Measurements from ENCODE around the gene LINC00305.

LINC00305 gene

GRCh38 chr18:64111950-64112349, 36.9 kb downstream of the LINC00305 start:
- Histone ChIP-seq H2BK5ac (ENCODE audit: low read length) (no peak overlapping the region), H3K36me3 (replicated peaks in 1 of 2; ENCODE audit: control insufficient read depth in 2 of 2, insufficient read depth in 2 of 2, low read length in 2 of 2) (no peaks in the 10 kb centered on the region), H2BK12ac (ENCODE audit: low read length) (no peak overlapping the region), H2AFZ (ENCODE audit: low read length) (no peak overlapping the region), H3K4me1 (ENCODE audit: control insufficient read depth in 2 of 2, insufficient read depth in 1 of 2, low read depth in 1 of 2, low read length in 2 of 2) (peaks cover 0 to 5% of the 10 kb centered on the region in 2 donors), H2AK5ac (ENCODE audit: low read depth, low read length) (no peak overlapping the region), H3K14ac (ENCODE audit: low read length) (no peak overlapping the region), H3K9me3 (replicated peaks in 1 of 2; ENCODE audit: control insufficient read depth in 2 of 2, insufficient read depth in 1 of 2, low read depth in 1 of 2, low read length in 2 of 2) (no peaks in the 10 kb centered on the region), H4K91ac (ENCODE audit: low read depth, low read length, poor library complexity) (no peak overlapping the region), H3K4ac (ENCODE audit: low read length) (no peak overlapping the region), H3K27ac (replicated peaks; ENCODE audit: low read length) (no peak overlapping the region), H3K23ac (ENCODE audit: low read depth, low read length, poor library complexity) (no peak overlapping the region), H3K4me3 (ENCODE audit: low read length in 2 of 2) (no peak overlapping the region), H2BK120ac (ENCODE audit: low read depth, low read length) (no peak overlapping the region), H3K18ac (ENCODE audit: low read length) (no peak overlapping the region), H3K27me3 (ENCODE audit: control insufficient read depth in 3 of 3, insufficient read depth in 3 of 3, low read depth in 1 of 3, low read length in 3 of 3) (no peaks in the 10 kb centered on the region), H3K79me1 (ENCODE audit: low read depth, low read length) (no peaks in the 10 kb centered on the region), H4K8ac (ENCODE audit: low read depth, low read length) (no peak overlapping the region), H3K4me2 (ENCODE audit: insufficient read depth, low read length, poor library complexity, severe bottlenecking) (no peak overlapping the region), H2BK15ac (ENCODE audit: low read length) (no peak overlapping the region), H3K9ac (ENCODE audit: low read depth, low read length, poor library complexity) (no peak overlapping the region)
- no CpG with 5 or more reads among the region's 9 CpGs for WGBS, 2 donors (ENCODE audit: extremely low coverage in 2 of 2, insufficient read length in 2 of 2, insufficient replicate concordance in 1 of 2)
- DNase-seq (ENCODE audit: low spot score), result no peak

GRCh38 chr18:64110692-64111480, 38.0 kb downstream of the LINC00305 start:
- no peak for DNase-seq (ENCODE audit: low spot score)
- Histone ChIP-seq H3K9ac (ENCODE audit: low read depth, low read length, poor library complexity) (no peak overlapping the region), H3K79me1 (ENCODE audit: low read depth, low read length) (no peaks in the 10 kb centered on the region), H3K4me2 (ENCODE audit: insufficient read depth, low read length, poor library complexity, severe bottlenecking) (no peak overlapping the region), H3K23ac (ENCODE audit: low read depth, low read length, poor library complexity) (no peak overlapping the region), H3K4me1 (ENCODE audit: control insufficient read depth in 2 of 2, insufficient read depth in 1 of 2, low read depth in 1 of 2, low read length in 2 of 2) (no peaks in the 10 kb centered on the region), H2BK12ac (ENCODE audit: low read length) (no peak overlapping the region), H2BK120ac (ENCODE audit: low read depth, low read length) (no peak overlapping the region), H2BK5ac (ENCODE audit: low read length) (no peak overlapping the region), H3K27ac (replicated peaks; ENCODE audit: low read length) (no peak overlapping the region), H3K4me3 (ENCODE audit: low read length in 2 of 2) (no peak overlapping the region), H3K4ac (ENCODE audit: low read length) (no peak overlapping the region), H4K91ac (ENCODE audit: low read depth, low read length, poor library complexity) (no peak overlapping the region), H3K27me3 (ENCODE audit: control insufficient read depth in 3 of 3, insufficient read depth in 3 of 3, low read depth in 1 of 3, low read length in 3 of 3) (no peaks in the 10 kb centered on the region), H3K18ac (ENCODE audit: low read length) (no peak overlapping the region), H3K36me3 (replicated peaks in 1 of 2; ENCODE audit: control insufficient read depth in 2 of 2, insufficient read depth in 2 of 2, low read length in 2 of 2) (no peaks in the 10 kb centered on the region), H2AK5ac (ENCODE audit: low read depth, low read length) (no peak overlapping the region), H2AFZ (ENCODE audit: low read length) (no peak overlapping the region), H3K9me3 (replicated peaks in 1 of 2; ENCODE audit: control insufficient read depth in 2 of 2, insufficient read depth in 1 of 2, low read depth in 1 of 2, low read length in 2 of 2) (no peaks in the 10 kb centered on the region), H3K14ac (ENCODE audit: low read length) (no peak overlapping the region), H4K8ac (ENCODE audit: low read depth, low read length) (no peak overlapping the region), H2BK15ac (ENCODE audit: low read length) (no peak overlapping the region)
- no CpG with 5 or more reads among the region's 7 CpGs for WGBS, 2 donors (ENCODE audit: extremely low coverage in 2 of 2, insufficient read length in 2 of 2, insufficient replicate concordance in 1 of 2)

- H3K4me1 ChIP-seq (ENCODE audit: control insufficient read depth in 2 of 2, insufficient read depth in 1 of 2, low read depth in 1 of 2, low read length in 2 of 2), result no peaks in the 10 kb centered on the region
- H2AFZ ChIP-seq (ENCODE audit: low read length), result no peak overlapping the region
- H4K91ac ChIP-seq (ENCODE audit: low read depth, low read length, poor library complexity), result no peak overlapping the region
- H4K8ac ChIP-seq (ENCODE audit: low read depth, low read length), result no peak overlapping the region
- no peak overlapping the region for H3K14ac ChIP-seq (ENCODE audit: low read length)
- WGBS, 2 donors (ENCODE audit: extremely low coverage in 2 of 2, insufficient read length in 2 of 2, insufficient replicate concordance in 1 of 2), result no CpG with 5 or more reads among the region's 4 CpGs
- H2BK15ac ChIP-seq (ENCODE audit: low read length), result no peak overlapping the region
- no peak overlapping the region for H2BK5ac ChIP-seq (ENCODE audit: low read length)
- no peaks in the 10 kb centered on the region for H3K36me3 ChIP-seq (replicated peaks in 1 of 2; ENCODE audit: control insufficient read depth in 2 of 2, insufficient read depth in 2 of 2, low read length in 2 of 2)
- H2AK5ac ChIP-seq (ENCODE audit: low read depth, low read length), result no peak overlapping the region
- H3K4me2 ChIP-seq (ENCODE audit: insufficient read depth, low read length, poor library complexity, severe bottlenecking), result no peak overlapping the region
- no peak overlapping the region for H3K4ac ChIP-seq (ENCODE audit: low read length)
- H2BK12ac ChIP-seq (ENCODE audit: low read length), result no peak overlapping the region
- no peak overlapping the region for H3K4me3 ChIP-seq (ENCODE audit: low read length in 2 of 2)
- no peak overlapping the region for H3K18ac ChIP-seq (ENCODE audit: low read length)
- no peak for DNase-seq (ENCODE audit: low spot score)
- no peak overlapping the region for H2BK120ac ChIP-seq (ENCODE audit: low read depth, low read length)
- no peaks in the 10 kb centered on the region for H3K27me3 ChIP-seq (ENCODE audit: control insufficient read depth in 3 of 3, insufficient read depth in 3 of 3, low read depth in 1 of 3, low read length in 3 of 3)
- H3K9ac ChIP-seq (ENCODE audit: low read depth, low read length, poor library complexity), result no peak overlapping the region
- no peaks in the 10 kb centered on the region for H3K79me1 ChIP-seq (ENCODE audit: low read depth, low read length)
- no peaks in the 10 kb centered on the region for H3K9me3 ChIP-seq (replicated peaks in 1 of 2; ENCODE audit: control insufficient read depth in 2 of 2, insufficient read depth in 1 of 2, low read depth in 1 of 2, low read length in 2 of 2)
- no peak overlapping the region for H3K23ac ChIP-seq (ENCODE audit: low read depth, low read length, poor library complexity)
- no peak overlapping the region for H3K27ac ChIP-seq (replicated peaks; ENCODE audit: low read length)
These were observed 44.9 kb downstream of the LINC00305 start for GRCh38 chr18:64103986-64104385.

- H3K4me3 ChIP-seq (ENCODE audit: low read length in 2 of 2), result no peak overlapping the region
- no peaks in the 10 kb centered on the region for H3K4me1 ChIP-seq (ENCODE audit: control insufficient read depth in 2 of 2, insufficient read depth in 1 of 2, low read depth in 1 of 2, low read length in 2 of 2)
- no peak overlapping the region for H2BK12ac ChIP-seq (ENCODE audit: low read length)
- no peaks in the 10 kb centered on the region for H3K9me3 ChIP-seq (replicated peaks in 1 of 2; ENCODE audit: control insufficient read depth in 2 of 2, insufficient read depth in 1 of 2, low read depth in 1 of 2, low read length in 2 of 2)
- H3K27me3 ChIP-seq (ENCODE audit: control insufficient read depth in 3 of 3, insufficient read depth in 3 of 3, low read depth in 1 of 3, low read length in 3 of 3), result no peaks in the 10 kb centered on the region
- H2BK15ac ChIP-seq (ENCODE audit: low read length), result no peak overlapping the region
- DNase-seq (ENCODE audit: low spot score), result no peak
- no peak overlapping the region for H3K4me2 ChIP-seq (ENCODE audit: insufficient read depth, low read length, poor library complexity, severe bottlenecking)
- no peaks in the 10 kb centered on the region for H3K79me1 ChIP-seq (ENCODE audit: low read depth, low read length)
- no peak overlapping the region for H3K27ac ChIP-seq (replicated peaks; ENCODE audit: low read length)
- H3K14ac ChIP-seq (ENCODE audit: low read length), result no peak overlapping the region
- H2AK5ac ChIP-seq (ENCODE audit: low read depth, low read length), result no peak overlapping the region
- no peak overlapping the region for H4K91ac ChIP-seq (ENCODE audit: low read depth, low read length, poor library complexity)
- no CpG with 5 or more reads among the region's 6 CpGs for WGBS, 2 donors (ENCODE audit: extremely low coverage in 2 of 2, insufficient read length in 2 of 2, insufficient replicate concordance in 1 of 2)
- no peaks in the 10 kb centered on the region for H3K36me3 ChIP-seq (replicated peaks in 1 of 2; ENCODE audit: control insufficient read depth in 2 of 2, insufficient read depth in 2 of 2, low read length in 2 of 2)
- no peak overlapping the region for H4K8ac ChIP-seq (ENCODE audit: low read depth, low read length)
- no peak overlapping the region for H2BK5ac ChIP-seq (ENCODE audit: low read length)
- no peak overlapping the region for H3K9ac ChIP-seq (ENCODE audit: low read depth, low read length, poor library complexity)
- H2BK120ac ChIP-seq (ENCODE audit: low read depth, low read length), result no peak overlapping the region
- H3K18ac ChIP-seq (ENCODE audit: low read length), result no peak overlapping the region
- H3K23ac ChIP-seq (ENCODE audit: low read depth, low read length, poor library complexity), result no peak overlapping the region
- H3K4ac ChIP-seq (ENCODE audit: low read length), result no peak overlapping the region
- H2AFZ ChIP-seq (ENCODE audit: low read length), result no peak overlapping the region
These were observed 48.6 kb downstream of the LINC00305 start for GRCh38 chr18:64100116-64100922.
